C4-2B (cell line): ENCODE data around the gene PTX4.

Experiments
- ZFX ChIP-seq: fragments of 450-650 bp; IDR thresholded peaks from 2 replicates; pipeline ENCODE4 v1.6.1; 2017
- TF ChIP-seq, protein P1 (sequence below): fragments of 450-650 bp; conservative IDR thresholded peaks from 2 replicates; pipeline ENCODE4 v1.5.1; 2017; ENCODE audit warnings: mild to moderate bottlenecking

DNA sequence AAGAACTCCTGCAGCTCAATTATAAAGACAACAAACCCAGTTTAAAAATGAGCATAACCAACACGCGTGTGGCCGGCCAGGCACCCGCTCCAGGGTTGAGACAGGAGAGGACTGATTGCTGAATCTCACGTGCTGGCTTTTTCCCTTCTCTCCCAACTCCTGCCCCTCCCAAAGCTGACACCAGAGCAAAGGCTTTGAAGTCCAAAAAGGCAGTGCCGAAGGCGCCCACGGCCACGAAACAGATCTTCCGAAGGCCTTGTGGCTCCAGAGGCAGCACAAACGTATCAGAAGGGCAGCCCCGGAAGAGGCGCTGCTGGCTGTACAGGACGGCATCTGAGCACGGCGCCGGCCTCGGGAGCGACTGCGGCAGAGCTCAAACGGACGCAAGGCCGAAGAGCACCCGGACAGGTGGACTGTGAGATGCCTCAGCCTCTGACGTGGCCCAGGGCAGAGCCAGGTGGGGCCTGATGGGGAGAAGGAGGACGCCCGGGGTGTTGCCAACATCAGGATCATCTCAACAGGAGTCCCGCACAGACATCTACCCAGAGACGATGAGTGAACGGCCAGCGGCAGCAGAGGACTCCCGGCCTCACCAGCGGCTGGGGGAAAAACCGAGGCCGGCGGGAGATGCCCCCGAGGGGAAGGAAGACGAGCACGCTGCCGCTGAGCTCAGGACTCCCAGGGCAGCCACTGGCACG lies 24.4 kb downstream of the PTX4 start:
- TF ChIP-seq, protein P1, sequence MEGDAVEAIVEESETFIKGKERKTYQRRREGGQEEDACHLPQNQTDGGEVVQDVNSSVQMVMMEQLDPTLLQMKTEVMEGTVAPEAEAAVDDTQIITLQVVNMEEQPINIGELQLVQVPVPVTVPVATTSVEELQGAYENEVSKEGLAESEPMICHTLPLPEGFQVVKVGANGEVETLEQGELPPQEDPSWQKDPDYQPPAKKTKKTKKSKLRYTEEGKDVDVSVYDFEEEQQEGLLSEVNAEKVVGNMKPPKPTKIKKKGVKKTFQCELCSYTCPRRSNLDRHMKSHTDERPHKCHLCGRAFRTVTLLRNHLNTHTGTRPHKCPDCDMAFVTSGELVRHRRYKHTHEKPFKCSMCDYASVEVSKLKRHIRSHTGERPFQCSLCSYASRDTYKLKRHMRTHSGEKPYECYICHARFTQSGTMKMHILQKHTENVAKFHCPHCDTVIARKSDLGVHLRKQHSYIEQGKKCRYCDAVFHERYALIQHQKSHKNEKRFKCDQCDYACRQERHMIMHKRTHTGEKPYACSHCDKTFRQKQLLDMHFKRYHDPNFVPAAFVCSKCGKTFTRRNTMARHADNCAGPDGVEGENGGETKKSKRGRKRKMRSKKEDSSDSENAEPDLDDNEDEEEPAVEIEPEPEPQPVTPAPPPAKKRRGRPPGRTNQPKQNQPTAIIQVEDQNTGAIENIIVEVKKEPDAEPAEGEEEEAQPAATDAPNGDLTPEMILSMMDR: no peak
- no peak for TF ChIP-seq ZFX
